Measurements from ENCODE around the gene ADCY3.

ADCY3 gene

DNA sequence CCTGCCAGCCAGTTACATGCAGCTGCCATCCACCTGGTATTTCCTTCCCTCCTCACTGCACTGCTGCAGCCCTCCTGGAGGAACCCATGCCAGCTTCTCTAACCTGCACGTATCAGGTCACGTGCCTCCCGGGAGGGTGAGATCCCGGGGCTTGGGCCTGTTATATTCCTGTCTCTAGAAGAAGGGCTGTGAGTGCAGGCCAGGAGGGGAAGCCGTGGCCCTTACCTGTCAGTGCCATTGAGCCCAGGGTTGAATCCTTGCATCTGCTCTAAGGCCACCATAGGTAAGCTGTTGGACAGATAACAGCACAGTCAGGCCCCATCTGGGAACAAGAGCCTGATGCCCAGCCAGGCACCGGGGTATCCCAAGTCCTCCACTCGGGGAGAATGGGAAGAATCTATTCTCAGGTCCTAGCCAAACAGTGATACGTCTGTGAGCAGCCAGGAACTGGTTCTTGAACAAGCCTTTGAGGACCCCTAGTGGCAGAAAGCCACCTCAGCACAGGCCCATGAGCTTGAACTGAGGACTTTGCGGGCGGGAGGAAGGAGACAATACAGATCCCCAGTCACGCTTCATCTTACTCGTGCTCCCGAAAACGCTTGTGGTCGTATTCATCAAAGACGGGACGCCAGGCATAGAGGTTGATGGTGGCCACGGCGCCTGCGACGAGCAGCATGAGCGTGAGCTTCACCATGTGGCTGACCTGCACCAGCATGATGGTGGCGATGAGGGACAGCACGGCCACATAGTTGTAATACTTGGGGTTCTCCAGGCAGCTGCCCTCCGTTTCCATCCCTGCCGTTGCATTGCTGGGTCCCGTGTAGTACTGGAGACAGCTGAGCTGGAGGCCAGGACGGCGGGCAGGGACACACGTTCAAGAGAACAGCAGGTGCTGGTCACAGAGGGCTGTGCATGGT is 92.5 kb downstream of the ADCY3 start:
- DNase-seq: peak; percentile 77

GRCh38 chr2:24826773-24827145 is 93.3 kb downstream of the ADCY3 start:
- no peak for DNase-seq

GRCh38 chr2:24825883-24826772 is 93.9 kb downstream of the ADCY3 start:
- peak; percentile 55 for DNase-seq

- peak; percentile 37 for DNase-seq
Observed at GRCh38 chr2:24824966-24825882, 94.8 kb downstream of the ADCY3 start.

- no peak for DNase-seq
Observed at GRCh38 chr2:24824071-24824588, 95.9 kb downstream of the ADCY3 start.

DNA sequence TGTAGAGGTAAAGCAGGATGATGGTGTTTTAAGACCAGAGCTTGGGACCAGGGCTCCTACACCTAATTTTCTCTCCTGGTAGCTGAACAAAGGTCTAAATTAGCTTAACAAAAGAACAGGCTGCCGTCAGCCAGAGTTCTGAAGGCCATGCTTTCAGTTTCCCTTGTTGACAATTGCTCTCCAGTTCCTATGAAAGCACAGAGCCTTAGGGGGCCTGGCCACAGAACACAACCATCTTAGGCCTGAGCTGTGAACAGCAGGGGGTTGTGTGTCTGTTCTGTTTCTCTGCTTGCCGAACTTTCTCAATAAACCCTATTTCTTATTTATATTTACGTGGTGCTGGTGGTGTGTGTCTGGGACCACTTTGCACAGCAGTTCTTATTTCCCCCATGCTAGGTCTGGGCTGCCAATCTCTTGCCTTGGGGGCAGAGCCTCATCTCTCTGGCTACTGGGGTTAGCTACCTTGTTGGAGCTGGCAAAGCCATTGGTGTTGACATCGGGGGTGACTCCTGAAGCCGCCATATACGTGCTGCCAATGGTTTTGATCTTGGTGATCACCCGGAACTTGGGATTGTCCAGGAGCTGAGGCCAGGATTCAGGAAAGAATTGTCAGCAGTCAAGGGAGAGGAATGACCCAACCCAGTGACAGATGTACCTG is 97.9 kb downstream of the ADCY3 start:
- no peak for DNase-seq

GRCh38 chr2:24821433-24821891 is 98.6 kb downstream of the ADCY3 start:
- no peak for DNase-seq

DNA sequence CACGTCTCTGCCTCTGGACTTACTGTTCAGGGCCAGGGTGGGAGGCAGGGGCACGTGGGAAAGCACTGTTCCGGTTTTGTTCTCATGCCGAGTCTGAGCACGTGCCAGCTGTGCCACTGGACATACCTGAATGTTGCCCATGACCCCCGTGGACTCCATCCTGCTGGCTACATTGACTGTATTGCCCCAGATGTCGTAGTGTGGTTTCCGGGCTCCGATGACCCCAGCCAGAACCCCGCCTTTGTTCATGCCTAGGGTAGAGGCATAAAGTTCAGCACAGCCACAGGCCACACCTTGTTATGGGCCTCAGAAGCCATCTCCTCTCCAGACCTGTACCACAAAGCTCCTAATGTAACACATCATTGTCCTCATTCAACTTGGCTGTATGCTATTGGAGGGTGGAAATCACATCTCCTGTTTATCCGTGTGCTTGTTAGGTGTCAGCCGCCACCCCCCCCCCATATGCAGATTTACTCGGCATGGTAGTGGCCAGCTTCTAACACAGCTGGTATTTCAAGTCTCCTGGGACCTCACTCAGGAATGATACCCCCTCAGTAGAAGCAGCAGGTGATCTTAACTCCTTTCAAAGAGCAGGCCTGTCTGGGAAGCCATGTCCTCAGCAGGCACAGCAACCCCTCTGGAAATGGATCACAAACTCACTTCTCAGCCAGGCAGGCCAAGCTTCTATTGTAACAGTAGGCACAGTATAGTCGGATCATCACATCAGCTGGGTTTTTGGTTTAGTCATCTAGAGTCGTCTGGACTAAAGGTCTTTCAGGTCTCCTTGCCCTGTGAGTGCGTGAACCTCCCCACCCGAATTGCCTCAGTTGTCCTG is 99.2 kb downstream of the ADCY3 start:
- DNase-seq: no peak

DNA sequence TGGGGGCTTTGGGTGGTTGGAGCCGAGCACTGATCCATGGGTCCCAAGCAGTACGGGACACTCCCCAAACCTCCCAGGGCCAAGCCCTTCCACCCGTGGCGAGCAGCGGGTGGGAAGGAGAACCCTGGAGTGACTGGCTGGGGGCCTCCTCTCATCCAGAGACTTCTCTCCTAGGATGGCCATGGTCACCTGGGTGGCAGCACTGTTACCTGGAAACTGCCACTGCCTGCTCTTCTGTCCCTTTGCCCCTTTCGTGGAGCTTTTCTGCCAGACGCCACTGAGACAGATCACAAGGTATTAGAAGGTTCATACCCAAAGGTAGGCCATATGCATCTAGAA is 99.9 kb downstream of the ADCY3 start:
- no peak for DNase-seq

DNA sequence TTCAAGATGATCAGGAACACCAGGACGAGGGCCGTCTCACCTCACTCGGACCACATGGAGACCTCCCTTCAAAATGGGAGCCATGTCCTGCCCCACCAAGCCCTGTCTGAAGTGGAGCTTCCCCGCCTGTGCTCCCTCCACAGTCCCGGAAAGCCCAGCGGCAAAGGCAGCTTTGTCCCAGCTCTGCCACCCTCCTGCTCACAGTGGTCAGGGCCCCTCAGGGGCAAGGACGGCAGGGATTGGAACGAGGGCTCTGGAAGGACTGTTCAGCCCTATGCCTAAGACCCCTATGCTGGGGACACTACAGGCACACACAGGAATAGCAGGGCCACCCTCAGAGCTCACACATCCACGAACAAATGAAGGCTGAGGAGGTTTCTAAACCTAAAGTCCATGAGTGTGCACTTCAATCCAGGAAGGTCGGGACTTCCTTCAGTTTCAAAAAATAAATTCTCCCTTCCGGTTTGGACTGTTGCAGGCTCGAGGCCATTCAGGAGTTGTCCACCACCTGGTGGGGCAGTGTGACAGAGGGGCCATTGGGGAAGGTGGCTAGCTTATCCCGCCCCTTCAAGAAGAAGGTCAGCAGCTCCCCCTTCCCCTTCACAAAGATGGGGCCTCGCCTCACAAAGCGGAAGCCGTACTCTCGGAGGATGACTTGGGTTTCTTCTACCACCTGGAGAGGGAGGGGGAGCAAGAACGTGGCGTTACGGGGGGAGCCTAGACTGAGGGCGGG is 100.4 kb downstream of the ADCY3 start:
- DNase-seq: no peak

DNA sequence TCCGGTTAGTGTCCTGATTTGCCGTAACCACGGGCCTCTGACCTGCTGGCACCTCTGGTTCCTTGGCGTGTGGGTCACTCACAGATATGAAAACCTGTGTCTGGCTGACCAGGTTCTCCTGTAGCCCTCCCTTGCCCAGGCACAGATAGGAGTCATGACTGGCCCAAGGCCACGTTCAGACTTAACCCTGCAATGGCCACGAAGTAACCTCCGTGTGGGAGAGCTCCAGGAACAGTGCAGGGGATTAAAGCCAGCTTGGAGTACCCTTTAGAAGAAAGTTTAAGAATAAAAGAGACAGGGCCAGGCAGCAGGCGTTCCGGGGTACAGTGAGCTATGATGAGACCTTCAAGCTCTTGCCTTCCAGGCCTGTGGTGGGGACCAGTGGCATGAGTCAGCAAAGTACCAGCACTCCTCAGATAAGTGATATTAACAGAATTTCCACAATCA is 101.3 kb downstream of the ADCY3 start:
- DNase-seq: peak; percentile 28

DNA sequence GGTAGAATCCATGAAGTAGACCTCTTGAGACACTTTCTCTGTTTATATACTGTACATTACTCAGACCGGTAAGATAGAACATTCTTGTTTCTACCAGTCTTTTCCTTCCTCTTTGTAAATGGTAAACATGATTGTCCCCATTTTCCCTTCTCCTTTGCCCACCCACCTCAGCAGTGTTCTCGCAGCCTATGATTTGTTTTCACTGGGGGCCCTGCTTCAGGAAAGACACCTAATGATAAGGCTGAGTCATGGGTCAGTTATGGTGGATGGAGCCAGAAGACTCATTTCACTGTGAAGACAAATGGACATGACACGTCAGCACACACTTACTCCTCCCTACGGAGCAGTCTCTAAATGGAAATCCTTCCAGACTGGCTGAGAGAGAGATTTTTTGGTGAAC is 103.2 kb downstream of the ADCY3 start:
- no peak for DNase-seq

DNA sequence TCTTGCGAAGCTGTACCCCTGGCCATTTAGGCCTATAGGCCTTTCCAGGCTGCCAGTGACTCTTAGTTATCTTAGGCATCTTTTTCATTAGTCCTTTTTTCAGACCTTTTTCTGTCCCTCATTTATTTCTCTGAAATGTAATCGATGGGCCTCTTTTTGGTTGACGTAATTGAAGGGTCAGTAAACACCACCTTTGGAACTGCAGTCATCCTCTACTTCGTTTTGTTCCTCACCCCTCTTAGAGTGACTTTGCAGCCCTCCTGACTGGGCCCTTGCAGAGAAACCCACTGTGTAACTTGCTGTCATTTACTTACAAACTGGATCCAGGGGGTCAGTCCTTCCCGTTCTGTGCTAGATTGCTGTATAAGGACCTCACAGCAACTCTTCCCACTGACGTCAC is 103.6 kb downstream of the ADCY3 start:
- no peak for DNase-seq

DNA sequence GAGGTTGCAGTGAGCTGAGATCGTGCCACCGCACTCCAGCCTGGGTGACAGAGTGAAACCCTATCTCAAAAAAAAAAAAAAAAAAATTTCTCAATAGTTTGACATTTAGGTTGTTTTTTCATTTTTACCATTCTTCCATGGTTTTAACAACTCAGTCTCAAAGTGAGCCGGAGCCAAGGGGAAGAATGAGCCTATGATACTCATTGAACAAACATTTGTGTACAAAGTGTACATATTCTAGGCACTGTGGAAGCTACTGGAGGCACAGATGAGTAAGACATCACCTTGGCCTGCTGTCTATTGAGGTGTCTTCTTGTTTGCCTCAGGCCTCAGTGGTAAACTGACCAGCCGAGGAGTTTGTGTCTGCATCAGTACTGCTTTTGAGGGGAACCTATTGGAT is 104.9 kb downstream of the ADCY3 start:
- no peak for DNase-seq

- DNase-seq: no peak
Observed at GRCh38 chr2:24814516-24814915, 105.5 kb downstream of the ADCY3 start.

GRCh38 chr2:24813691-24814137 is 106.3 kb downstream of the ADCY3 start:
- no peak for DNase-seq

DNA sequence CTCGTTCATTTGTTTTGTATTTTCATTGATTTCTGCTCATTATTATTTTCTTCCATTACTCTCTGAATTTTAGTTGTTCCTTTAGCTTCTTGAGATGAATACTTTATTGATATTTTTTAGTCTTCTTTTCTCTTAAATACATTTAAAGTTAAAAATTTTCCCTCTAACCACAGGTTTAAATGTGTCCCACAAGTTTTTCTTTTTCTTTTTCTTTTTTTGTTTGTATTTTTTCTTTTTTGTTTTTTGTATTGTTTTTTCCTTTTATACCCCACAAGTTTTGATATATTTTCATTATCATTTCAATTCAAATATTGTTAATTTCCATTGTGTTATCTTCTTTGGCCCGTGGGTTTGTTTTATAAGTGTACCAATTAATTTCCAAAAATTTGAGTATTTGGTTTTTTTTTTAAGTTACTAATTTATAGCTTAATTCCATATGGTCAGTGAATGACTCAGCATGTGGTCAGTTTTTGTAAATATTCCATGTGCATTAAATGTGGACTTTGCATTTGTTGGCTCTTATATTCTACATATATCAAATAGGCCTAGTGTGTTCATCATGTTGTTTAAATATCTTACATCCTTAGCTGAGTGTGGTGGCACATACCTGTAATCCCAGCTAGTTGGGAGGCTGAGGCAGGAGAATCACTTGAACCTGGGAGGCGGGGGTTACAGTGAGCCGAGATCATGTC is 110.6 kb downstream of the ADCY3 start:
- no peak for DNase-seq

DNA sequence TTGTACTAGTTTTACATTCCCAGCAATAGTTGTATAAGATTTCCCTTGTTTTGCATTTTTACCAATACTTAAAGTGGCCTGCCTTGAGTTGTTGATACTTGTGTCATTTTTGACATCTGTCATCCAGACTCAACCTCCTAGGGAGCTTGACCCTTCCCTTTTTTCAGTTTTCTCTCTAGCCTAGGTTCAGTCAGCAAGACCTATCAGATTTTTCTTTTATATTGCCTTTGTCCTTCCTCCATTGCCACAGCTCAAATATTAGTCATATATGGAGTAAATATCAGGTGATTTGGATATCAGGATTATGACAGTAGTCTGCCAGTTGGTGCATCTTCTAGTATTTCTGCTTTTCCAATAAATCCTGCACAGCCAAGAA is 113.4 kb downstream of the ADCY3 start:
- no peak for DNase-seq

Data from activated CD4-positive, alpha-beta T cell treated with anti-CD3 and anti-CD28 coated beads, Interleukin-2, amount 50 U/mL, for 16 hours (primary cell).